Measurements from ENCODE around the gene PATE4. TPM values are rescaled to one million over a fixed set of nuclear protein-coding genes. Genes with fewer than 3 reads are reported as not detected.

Gene PATE4
- total RNA-seq, 1 experiment from 2014 or later = not detected

DNA sequence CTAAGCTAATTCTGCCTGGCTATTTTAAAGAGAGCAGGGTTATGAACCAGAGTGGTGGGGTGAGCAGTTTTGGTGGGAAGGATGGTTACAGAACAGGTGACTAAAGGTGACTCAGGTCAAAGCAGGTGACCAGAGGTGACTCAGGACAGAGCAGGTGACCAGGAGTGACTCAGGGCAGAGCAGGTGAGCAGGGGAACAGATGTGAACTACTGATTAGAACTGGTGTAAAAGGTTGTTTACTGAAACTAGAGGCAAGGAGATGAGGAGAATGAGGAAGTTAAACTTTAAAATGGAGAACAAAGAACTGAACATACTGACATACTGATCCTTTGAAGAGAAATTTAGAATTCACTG lies 39.0 kb downstream of the PATE4 start:
- H3K4me1 ChIP-seq (ENCODE audit: control insufficient read depth in 1 of 2, insufficient read depth in 2 of 2, low read length in 2 of 2) = no peaks in the 10 kb centered on the region
- TF ChIP-seq SIN3A (IDR thresholded peaks at IDR 0.05; ENCODE audit: low read depth) (no peak), SP1 (IDR thresholded peaks at IDR 0.05; ENCODE audit: low read depth) (no peak), TCF7L2 (IDR thresholded peaks at IDR 0.05; ENCODE audit: borderline replicate concordance, extremely low read depth, insufficient read depth, insufficient read length) (no peak), SRF (IDR thresholded peaks at IDR 0.05; ENCODE audit: low read depth) (no peak), POLR2A (IDR thresholded peaks at IDR 0.05; ENCODE audit: borderline replicate concordance, extremely low read depth, insufficient read depth, insufficient read length) (no peak), ELF1 (IDR thresholded peaks at IDR 0.05; ENCODE audit: borderline replicate concordance, low read depth) (no peak), CEBPB (IDR thresholded peaks at IDR 0.05; ENCODE audit: low read depth) (no peak), JUND (IDR thresholded peaks at IDR 0.05) (no peak)
- TF ChIP-seq, protein P1, sequence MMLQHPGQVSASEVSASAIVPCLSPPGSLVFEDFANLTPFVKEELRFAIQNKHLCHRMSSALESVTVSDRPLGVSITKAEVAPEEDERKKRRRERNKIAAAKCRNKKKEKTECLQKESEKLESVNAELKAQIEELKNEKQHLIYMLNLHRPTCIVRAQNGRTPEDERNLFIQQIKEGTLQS (IDR thresholded peaks at IDR 0.05) = no peak
- TF ChIP-seq, protein P2, sequence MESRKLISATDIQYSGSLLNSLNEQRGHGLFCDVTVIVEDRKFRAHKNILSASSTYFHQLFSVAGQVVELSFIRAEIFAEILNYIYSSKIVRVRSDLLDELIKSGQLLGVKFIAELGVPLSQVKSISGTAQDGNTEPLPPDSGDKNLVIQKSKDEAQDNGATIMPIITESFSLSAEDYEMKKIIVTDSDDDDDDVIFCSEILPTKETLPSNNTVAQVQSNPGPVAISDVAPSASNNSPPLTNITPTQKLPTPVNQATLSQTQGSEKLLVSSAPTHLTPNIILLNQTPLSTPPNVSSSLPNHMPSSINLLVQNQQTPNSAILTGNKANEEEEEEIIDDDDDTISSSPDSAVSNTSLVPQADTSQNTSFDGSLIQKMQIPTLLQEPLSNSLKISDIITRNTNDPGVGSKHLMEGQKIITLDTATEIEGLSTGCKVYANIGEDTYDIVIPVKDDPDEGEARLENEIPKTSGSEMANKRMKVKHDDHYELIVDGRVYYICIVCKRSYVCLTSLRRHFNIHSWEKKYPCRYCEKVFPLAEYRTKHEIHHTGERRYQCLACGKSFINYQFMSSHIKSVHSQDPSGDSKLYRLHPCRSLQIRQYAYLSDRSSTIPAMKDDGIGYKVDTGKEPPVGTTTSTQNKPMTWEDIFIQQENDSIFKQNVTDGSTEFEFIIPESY (IDR thresholded peaks at IDR 0.05; ENCODE audit: extremely low read depth, insufficient replicate concordance, low read length) = no peak
- POLR2A ChIA-PET = no interaction called here
- RAD21 ChIA-PET (ENCODE audit: low non-redundant PET in 1 of 2, low total read pairs in 2 of 2, uncharacterized antibody in 2 of 2, unreplicated experiment in 2 of 2) = no interaction called here
- H3K27me3 ChIP-seq (ENCODE audit: insufficient read depth, low read length) = no peaks in the 10 kb centered on the region; the same call in 1 of the 2 replicates
- H3K9me2 ChIP-seq (ENCODE audit: insufficient read depth) = no peaks in the 10 kb centered on the region
- intact Hi-C loops (cut with micrococcal nuclease) = loop anchor here (5.0 kb wide), 2 partner anchors 525 to 1035 kb away; no protein-coding TSS in a partner anchor
- no TSS peak for BruUV-seq (replicated peaks)
- H3K27ac ChIP-seq (ENCODE audit: low read depth, low read length) = no peak overlapping the region
- DNase-seq (ENCODE audit: low read depth, low spot score) (no peak), ATAC-seq (no peak)
- H4K20me1 ChIP-seq (ENCODE audit: insufficient read depth) = no peaks in the 10 kb centered on the region
- H3K4me2 ChIP-seq (ENCODE audit: low read length) = no peak overlapping the region
- CTCF ChIA-PET = no interaction called here
- H3K79me2 ChIP-seq (ENCODE audit: insufficient read depth, low read length) = no peaks in the 10 kb centered on the region
- no peak overlapping the region for H3K4me3 ChIP-seq (replicated peaks in 1 of 2; ENCODE audit: low read depth in 1 of 2, low read length in 2 of 2)
- no peak overlapping the region for H2AFZ ChIP-seq (ENCODE audit: low read depth, low read length, poor library complexity, severe bottlenecking)
- H3K9ac ChIP-seq (ENCODE audit: low read length) = no peak overlapping the region
- no peaks in the 10 kb centered on the region for H3K36me3 ChIP-seq (ENCODE audit: control insufficient read depth in 1 of 2, insufficient read depth in 2 of 2, low read length in 2 of 2)
- peaks cover 0 to 6% of the 10 kb centered on the region in 2 experiments; a peak in 1 of 4 replicates for H3K9me3 ChIP-seq (ENCODE audit: control insufficient read depth in 1 of 2, insufficient read depth in 1 of 2, low read depth in 1 of 2, low read length in 2 of 2)
